Measurements from ENCODE around the gene ARFRP1.

Gene ARFRP1

DNA sequence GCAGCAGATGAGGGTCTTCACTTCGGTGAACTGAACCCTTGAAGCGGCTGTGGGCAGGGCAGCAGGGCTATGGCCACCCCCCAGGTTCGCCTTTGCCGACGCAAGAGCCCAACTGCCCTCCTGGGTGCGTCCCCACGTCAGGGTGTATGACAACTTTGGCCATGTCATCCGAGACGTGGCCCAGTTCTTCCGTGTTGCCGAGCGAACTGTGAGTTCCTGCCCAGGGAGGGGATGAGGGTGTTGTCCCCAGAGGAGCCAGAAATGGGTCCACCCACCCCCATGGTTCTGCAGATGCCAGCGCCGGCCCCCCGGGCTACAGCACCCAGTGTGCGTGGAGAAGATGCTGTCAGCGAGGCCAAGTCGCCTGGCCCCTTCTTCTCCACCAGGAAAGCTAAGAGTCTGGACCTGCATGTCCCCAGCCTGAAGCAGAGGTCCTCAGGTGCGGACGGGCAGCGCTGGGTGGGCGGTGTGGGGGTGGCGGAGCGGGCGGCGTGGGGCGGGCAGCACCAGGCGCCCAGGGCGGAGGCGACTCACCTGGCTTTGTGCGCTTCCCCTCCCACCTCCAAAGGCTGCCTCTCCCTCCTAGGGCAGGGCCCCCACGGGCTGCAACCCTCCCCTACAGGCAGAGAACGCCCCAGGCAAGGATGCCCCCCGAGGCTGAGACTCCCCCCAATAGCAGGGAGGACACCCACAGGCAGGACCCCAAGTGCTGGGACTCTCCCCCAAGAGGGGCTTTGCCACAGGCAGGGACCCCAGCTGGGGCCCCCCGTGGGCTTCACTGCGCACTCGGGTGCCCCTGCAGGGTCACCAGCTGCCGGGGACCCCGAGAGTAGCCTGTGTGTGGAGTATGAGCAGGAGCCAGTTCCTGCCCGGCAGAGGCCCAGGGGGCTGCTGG lies 17.5 kb downstream of the ARFRP1 start:
- DNase-seq = no peak

- no peak for DNase-seq
Measured at GRCh38 chr20:63689046-63690002, 18.5 kb downstream of the ARFRP1 start.

DNA sequence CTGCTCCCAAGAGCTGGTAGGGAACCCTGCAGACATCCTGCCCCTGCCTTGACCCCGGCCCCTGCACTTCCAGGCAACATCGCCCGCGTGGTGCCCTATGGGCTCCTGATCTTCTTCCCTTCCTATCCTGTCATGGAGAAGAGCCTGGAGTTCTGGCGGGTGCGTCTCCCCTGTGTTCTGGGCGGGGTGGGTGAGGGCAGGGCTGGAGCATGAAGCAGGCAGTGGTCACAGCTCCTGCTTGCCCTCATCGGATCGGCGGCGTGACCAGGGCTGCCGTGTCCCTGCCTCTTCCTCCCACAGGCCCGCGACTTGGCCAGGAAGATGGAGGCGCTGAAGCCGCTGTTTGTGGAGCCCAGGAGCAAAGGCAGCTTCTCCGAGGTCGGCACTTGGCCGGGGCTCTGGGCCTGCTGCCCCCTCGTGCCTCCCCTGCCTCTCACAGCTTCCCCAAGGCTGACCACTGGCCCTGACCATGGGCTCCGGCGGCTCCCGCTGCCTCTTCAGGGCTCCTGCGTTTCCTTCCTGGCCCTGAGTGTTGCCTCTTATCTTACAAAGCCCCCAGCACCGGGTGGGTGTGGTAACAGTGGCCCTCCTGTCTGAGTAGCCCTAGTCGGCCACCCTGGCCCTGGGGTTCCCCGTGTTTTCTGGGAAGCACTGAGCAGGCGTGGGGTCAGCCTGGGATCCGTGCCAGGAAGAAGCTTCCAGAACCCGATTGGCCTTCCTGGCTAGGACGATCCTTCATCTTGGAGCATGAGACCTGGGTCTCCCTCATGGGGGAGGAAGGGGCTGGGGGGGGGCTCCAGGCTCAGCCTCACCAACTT lies 19.3 kb downstream of the ARFRP1 start:
- DNase-seq = no peak

DNA sequence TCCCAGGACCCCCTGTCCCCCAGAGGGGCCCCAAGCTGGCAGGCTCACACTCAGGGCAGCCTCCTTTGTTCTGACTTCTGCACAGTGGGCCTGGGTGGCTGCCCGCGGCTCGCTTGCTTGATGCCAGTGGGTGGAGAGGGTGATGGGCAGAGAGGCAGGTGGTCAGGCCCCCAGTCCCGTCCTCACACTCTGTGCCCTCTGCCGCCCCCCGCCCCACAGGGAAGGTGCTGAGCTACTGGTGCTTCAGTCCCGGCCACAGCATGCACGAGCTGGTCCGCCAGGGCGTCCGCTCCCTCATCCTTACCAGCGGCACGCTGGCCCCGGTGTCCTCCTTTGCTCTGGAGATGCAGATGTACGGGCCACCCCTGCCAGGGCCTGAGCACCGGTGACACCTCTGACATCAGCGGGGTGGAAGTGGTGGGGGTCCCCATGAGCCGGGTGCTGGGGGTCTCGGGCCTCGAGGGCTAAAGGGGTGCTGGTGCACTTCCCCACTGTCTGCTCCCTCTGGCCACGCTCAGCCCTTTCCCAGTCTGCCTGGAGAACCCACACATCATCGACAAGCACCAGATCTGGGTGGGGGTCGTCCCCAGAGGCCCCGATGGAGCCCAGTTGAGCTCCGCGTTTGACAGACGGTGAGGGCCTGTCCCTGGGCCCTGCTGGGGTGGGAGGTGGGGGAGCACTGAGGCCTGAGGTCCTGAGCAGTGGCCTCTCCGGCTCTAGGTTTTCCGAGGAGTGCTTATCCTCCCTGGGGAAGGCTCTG lies 20.2 kb downstream of the ARFRP1 start:
- DNase-seq = no peak

DNA sequence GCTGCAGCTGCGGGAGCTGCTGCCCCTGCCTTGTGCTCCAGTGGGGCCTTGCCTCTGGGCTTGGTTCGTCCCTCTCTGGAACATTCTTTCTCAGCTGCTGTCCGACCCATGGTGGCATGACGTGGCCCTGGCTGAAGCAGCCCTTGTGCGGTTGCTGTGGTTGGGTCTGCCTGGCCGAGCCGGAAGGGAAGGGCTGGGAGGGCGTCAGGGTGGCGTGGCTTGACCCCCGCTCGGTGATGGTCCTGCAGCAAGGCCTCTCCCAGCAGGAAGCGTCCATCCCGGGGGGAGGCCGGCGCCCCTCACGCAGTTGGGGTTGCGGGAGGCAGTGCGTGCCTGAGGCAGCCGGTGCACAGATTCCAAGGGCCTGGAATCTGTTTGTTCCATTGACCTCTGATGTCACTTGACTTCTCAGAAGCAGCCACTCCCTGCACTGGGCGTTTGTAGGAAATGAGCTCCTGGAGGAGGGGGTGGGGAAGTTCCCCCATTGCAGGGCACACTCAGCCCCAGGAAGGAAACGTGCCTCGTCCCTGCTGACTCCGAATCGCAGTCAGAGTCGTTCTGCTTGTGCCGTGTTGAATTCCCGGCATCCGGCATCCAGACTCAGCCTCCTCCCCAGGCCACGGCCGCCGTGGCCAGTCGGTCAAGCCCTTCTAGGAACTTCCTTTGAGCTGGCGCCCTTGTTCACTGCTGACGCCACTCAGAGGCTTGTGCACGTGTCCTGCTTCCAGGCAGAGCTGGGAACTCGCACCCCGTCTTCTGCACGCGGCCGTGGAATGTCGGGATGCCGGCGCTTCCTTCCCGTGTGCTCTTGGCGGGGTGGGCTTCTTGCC lies 21.1 kb downstream of the ARFRP1 start:
- peak; percentile 83 for DNase-seq

DNA sequence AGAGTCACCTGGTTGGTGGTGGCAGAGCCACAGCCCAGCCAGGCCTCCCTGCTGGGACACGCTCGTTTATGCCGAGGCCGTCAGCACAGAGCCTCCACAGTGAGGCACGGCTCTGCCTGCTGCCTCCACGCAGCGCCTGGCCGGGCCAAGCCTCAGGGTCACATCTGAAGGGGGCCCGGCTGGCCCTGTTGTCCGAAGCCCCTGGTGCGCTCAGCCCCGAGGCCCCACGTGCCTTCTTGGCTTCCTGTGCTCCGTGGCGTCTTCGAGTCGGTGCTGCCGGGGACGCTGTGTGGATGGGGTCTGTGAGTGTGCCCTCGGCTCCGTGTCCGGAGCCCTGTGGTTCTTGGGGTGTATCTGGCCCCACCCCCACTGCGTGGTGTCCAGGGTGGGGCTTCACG lies 21.7 kb downstream of the ARFRP1 start:
- no peak for DNase-seq

- no peak for DNase-seq
Measured at GRCh38 chr20:63685269-63686026, 22.3 kb downstream of the ARFRP1 start.

DNA sequence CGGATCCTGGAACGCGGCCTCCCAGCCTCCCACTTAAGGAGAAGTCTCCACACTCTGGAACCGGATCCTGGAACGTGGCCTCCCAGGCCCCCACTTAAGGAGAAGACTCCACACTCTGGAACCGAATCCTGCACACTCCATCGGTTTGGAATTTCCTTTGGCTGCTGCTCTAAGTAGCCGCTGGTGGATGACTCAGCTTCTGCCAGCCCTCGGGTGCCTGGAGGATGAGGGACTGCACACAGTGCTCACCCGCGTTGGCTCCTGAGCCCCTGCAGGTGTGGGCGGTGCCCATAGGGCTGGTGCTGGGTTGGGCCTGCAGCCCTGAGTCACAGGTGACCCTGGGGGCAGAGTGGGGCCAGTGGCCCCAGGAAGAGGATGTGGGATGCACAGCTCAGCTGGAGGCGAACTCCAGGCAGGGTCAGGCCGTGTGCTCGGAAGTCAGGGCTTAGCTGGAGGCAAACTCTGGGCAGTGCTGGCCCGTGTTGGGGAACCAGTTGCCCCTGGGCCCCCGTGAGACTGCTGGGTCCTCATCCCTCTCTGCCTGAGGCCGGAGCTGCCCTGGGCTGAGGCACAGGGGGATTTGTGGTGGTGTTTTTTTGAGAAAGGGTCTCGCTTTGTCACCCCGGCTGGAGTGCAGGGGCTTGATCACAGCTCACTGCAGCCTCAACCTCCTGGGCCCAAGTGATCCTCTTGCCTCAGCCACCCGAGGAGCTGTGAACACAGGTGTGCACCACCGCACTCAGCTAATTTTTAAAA lies 25.2 kb downstream of the ARFRP1 start:
- DNase-seq = peak; percentile 98

DNA sequence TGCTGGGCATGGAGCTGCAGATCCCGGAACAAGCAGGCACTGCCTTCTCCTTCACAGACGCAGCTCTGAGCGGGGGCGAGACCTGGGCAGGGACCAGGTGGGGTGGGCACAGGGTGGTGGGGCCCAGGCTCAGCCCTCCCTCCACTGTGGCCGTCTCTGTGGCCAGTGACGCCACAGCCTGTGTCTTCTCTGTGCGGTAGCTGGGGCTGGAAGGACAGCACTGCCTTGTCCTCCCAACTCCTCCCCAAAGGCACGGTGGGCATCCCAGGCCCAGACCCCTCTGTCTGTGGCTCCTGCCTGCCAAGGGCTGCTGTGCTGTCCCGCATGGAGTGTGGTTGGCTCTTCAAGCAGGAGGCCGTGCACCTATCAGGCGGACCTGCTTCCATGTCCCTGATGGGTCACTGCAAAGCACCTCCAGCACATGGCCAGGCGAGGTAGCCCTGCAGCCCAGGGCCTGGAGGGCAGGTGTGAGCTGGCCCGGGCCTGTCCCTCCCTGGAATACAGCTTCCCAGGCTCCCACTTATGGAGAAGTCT lies 26.1 kb downstream of the ARFRP1 start:
- DNase-seq = no peak

DNA sequence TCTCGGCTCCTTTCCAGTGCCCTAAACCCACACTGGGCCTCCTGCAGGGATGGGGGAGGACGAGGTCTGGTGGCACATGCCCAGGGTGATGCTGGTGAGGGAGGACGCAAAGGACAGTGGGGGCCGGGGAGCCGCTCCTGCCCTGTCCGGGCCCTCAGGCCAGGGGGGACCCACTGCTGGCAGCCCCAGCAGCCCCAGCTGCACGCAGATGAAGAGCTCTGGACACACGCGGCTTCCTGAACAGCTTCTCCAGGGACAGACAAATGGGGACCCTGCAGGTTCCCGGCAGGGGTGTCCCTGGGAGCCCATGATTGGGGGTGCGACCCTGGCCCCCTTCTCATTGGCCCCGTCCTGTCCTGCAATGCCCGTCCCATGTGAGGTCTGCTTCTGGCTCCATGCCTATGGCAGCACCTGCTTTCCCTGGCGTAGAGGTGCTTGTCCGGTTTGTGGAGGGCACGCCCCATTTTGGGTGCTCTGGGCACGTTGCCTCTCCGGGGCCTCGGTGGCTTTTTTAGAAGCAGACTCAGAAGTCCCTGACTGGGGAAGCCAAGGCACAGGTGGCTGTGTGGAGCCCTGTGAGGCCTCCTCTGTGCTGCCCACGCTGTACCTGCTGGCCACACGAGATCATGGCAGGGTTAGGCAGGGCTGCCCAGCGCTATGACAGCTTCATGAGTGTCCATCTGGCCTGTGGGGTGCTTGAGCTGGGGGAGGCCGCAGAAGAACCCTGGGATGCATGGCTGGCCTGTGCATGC lies 26.7 kb downstream of the ARFRP1 start:
- no peak for DNase-seq

DNA sequence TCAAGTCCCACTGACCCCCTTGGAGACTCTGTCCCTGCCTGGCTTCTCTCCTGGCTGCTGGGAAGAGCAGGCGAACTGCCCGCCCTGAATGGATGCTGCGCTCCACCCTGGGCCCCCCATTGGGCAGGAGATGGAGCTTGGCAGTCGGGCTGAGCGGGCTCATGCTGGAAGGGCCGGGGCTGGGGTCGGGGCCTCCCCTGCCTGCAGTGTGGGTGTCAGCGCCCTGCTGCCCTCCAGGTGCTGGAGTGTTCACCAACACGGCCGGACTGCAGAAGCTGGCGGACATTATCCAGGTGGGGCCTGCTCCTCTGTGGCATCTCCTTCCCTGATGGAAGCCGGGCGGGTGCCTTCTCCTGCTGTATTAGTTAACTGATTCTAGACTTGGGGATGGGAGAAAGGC lies 27.3 kb downstream of the ARFRP1 start:
- no peak for DNase-seq

DNA sequence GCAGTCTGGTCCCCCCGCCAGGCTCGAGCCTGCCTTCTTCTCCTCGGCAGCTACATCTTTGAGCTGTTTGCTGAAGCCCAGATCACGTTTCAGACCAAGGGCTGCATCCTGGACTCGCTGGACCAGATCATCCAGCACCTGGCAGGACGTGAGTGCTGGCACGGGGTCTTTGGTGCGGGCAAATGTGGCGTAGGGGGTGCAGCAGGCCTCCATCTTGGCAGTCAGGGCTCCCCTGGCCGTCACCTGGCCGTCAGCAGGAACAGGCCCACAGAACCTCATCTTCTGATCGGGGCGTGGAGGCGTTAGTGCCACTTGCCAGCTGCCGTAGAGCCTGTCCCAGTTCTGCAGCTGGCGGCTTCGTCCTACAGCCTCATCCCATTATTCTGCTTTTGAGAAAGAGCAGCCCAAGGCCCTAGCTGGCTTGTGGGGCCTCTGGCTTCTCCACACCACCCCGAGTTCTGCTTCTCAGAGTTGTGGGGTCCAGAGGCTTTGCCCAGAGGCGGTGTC lies 27.9 kb downstream of the ARFRP1 start:
- no peak for DNase-seq

DNA sequence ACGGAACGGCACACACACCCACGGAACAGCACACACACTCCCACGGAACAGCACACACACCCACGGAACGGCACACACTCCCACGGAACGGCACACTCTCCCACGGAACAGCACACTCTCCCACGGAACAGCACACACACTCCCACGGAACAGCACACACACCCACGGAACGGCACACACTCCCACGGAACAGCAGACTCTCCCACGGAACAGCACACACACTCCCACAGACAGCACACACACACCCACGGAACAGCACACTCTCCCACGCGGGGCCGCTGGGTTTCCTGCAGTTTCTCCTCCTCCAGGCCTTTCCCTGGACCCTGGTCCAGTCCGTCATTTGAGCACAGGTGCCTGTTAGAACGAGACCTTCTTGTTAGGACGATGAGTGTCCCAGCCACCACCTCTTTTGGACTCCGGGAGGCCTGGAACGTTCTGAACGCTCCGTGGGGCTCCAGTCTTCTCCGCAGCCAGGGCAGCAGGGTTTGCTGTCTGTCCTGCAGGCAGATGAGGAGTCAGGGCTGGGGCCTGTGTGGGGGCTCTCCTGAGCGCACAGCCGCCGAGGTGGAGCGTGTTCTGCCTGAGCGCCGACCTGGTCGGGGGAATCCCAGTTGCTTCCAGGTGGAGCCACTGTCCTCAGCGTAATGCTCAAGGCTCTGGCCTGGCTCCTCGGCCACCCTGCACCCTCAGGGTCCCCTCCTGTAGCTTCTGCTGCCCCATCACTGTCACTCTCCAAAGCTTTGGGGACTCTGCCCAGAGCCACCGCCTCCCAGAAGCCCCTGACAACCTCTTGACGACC lies 28.9 kb downstream of the ARFRP1 start:
- no peak for DNase-seq

DNA sequence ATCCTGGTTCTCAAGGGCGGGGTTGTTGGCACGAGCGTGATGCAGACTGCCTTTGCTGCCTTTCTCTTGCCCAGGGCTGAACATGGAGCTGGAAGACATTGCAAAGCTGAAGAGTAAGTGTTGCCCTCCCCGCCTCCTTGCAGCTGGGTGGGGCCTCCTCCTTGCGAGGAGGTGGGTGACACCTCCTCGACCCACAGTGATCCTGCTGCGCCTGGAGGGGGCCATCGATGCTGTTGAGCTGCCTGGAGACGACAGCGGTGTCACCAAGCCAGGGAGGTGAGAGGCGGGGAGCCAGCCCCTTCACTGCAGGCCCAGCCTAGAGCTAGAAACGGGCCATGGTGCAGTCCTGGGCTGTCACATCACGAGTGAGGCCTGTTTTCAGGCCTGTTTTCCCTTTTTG lies 29.7 kb downstream of the ARFRP1 start:
- no peak for DNase-seq

DNA sequence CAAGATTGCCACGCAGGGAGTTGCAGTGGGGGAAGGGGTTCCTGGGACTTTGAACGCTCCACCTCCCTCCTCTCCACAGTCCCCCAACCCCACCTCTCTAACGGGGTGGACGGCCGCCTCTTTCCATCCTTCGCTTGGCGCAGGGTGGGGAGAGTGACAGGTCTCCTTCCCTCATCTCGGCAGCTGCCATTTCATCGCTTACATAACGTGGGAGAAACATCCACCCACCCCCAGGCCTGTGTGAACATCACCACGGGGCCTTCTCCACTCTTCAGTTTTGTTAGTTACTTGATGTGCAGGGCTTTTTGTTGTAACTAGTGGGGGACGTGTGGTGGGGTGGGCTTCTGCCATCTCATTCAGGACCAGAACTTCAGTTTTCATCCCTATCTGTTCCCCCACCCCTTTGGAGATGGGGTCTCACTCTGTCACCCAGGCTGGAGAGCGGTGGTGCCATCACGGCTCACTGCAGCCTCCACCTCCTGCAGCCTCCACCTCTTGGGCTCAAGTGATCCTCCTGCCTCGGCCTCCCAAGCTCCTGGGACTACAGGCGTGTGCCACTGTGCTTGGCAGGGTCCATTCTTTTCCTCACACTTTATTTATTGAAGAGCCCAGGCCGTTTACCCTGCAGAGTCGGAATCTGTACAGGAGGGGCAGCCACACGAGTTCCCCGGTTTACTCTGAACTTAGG lies 32.0 kb downstream of the ARFRP1 start:
- no peak for DNase-seq

GRCh38 chr20:63673951-63674350 lies 33.8 kb downstream of the ARFRP1 start:
- DNase-seq = no peak

- DNase-seq = no peak
Measured at GRCh38 chr20:63672666-63673065, 35.1 kb downstream of the ARFRP1 start.

Data from HCEC 1CT (cell line).